ENCODE results near the gene CASZ1. TPM values are rescaled to one million over a fixed set of nuclear protein-coding genes. Genes with fewer than 3 reads are reported as not detected.

Gene CASZ1
- total and polyA plus RNA-seq, 10 of the 15 experiments (the other 5 are each of a cell fraction or from before 2014, with no cell fraction given) = 0.52 to 9.8 (median 3.7) TPM

DNA sequence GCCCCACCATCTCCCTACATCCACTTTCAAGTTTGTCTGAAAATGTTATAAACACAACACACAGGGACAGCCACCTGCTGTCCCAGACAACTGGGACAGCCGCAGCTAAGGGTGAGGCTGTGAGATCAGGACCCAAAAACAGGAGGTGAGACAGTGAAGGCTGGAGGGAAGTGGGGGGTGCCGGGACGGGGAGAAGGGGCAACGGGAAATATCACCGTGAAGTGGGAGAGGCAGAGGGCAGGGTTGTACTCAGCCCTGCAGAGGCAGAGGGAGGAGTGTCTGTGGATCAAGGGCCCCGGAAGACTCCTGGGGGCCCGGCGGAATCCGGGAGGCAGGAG lies 114.4 kb downstream of the CASZ1 start:
- BruUV-seq (replicated peaks) = no TSS peak
- no peaks in the 10 kb centered on the region for H3K4me1 ChIP-seq (ENCODE audit: control insufficient read depth, insufficient read depth, low read length)
- ChIA-PET POLR2A (no interaction called here), RAD21 (ENCODE audit: unreplicated experiment) (no interaction called here), CTCF (no interaction called here), SMC1A (ENCODE audit: uncharacterized antibody, unreplicated experiment) (no interaction called here)
- H4K20me1 ChIP-seq (ENCODE audit: control insufficient read depth, insufficient read depth) = peaks cover 6% of the 10 kb centered on the region
- no peaks in the 10 kb centered on the region for H3K79me2 ChIP-seq (ENCODE audit: control insufficient read depth, insufficient read depth, low read length)
- in situ Hi-C loops (cut with MboI) = no loop called here
- no peak overlapping the region for H3K27ac ChIP-seq (ENCODE audit: control insufficient read depth, insufficient read depth)
- H3K36me3 ChIP-seq (ENCODE audit: control insufficient read depth in 2 of 2, insufficient read depth in 2 of 2, low read length in 1 of 2) = no peaks in the 10 kb centered on the region; a peak in 1 of 4 replicates
- no peaks in the 10 kb centered on the region for H3K9me3 ChIP-seq (replicated peaks; ENCODE audit: control insufficient read depth, insufficient read depth, low read length)
- H3K4me3 ChIP-seq = no peak overlapping the region
- no peak overlapping the region for H3K4me2 ChIP-seq (ENCODE audit: control insufficient read depth, insufficient read depth)
- no peak for TF ChIP-seq E2F4 (IDR thresholded peaks at IDR 0.05; ENCODE audit: low read depth, low read length)
- no peak for TF ChIP-seq MXI1 (IDR thresholded peaks at IDR 0.05; ENCODE audit: low read depth, low read length)
- no peak for TF ChIP-seq GABPA (IDR thresholded peaks at IDR 0.05; ENCODE audit: low read depth)
- no peak for TF ChIP-seq KAT2A (conservative IDR thresholded peaks at IDR 0.05; ENCODE audit: control insufficient read depth, low read depth, low read length)
- TF ChIP-seq, protein P1, sequence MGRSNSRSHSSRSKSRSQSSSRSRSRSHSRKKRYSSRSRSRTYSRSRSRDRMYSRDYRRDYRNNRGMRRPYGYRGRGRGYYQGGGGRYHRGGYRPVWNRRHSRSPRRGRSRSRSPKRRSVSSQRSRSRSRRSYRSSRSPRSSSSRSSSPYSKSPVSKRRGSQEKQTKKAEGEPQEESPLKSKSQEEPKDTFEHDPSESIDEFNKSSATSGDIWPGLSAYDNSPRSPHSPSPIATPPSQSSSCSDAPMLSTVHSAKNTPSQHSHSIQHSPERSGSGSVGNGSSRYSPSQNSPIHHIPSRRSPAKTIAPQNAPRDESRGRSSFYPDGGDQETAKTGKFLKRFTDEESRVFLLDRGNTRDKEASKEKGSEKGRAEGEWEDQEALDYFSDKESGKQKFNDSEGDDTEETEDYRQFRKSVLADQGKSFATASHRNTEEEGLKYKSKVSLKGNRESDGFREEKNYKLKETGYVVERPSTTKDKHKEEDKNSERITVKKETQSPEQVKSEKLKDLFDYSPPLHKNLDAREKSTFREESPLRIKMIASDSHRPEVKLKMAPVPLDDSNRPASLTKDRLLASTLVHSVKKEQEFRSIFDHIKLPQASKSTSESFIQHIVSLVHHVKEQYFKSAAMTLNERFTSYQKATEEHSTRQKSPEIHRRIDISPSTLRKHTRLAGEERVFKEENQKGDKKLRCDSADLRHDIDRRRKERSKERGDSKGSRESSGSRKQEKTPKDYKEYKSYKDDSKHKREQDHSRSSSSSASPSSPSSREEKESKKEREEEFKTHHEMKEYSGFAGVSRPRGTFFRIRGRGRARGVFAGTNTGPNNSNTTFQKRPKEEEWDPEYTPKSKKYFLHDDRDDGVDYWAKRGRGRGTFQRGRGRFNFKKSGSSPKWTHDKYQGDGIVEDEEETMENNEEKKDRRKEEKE (IDR thresholded peaks at IDR 0.05) = no peak
- TF ChIP-seq NR2F1 (conservative IDR thresholded peaks at IDR 0.05) = no peak
- TF ChIP-seq, protein P2, sequence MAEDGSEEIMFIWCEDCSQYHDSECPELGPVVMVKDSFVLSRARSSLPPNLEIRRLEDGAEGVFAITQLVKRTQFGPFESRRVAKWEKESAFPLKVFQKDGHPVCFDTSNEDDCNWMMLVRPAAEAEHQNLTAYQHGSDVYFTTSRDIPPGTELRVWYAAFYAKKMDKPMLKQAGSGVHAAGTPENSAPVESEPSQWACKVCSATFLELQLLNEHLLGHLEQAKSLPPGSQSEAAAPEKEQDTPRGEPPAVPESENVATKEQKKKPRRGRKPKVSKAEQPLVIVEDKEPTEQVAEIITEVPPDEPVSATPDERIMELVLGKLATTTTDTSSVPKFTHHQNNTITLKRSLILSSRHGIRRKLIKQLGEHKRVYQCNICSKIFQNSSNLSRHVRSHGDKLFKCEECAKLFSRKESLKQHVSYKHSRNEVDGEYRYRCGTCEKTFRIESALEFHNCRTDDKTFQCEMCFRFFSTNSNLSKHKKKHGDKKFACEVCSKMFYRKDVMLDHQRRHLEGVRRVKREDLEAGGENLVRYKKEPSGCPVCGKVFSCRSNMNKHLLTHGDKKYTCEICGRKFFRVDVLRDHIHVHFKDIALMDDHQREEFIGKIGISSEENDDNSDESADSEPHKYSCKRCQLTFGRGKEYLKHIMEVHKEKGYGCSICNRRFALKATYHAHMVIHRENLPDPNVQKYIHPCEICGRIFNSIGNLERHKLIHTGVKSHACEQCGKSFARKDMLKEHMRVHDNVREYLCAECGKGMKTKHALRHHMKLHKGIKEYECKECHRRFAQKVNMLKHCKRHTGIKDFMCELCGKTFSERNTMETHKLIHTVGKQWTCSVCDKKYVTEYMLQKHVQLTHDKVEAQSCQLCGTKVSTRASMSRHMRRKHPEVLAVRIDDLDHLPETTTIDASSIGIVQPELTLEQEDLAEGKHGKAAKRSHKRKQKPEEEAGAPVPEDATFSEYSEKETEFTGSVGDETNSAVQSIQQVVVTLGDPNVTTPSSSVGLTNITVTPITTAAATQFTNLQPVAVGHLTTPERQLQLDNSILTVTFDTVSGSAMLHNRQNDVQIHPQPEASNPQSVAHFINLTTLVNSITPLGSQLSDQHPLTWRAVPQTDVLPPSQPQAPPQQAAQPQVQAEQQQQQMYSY (CRISPR knock-in tag; IDR thresholded peaks at IDR 0.05) = no peak
- H3K27me3 ChIP-seq (replicated peaks in 1 of 2; ENCODE audit: control insufficient read depth in 2 of 2, insufficient read depth in 2 of 2, low read length in 1 of 2) = no peaks in the 10 kb centered on the region
- DNase-seq (ENCODE audit: low read depth, low spot score) = no peak
- no peak overlapping the region for H2AFZ ChIP-seq (ENCODE audit: control insufficient read depth, low read depth, low read length)
- H3K9ac ChIP-seq (ENCODE audit: control insufficient read depth, insufficient read depth, low read length) = no peak overlapping the region
- intact Hi-C loops (cut with micrococcal nuclease; ENCODE audit: unreplicated experiment) = no loop called here
- 49% methylated on average over 9 of the region's 9 CpGs for WGBS (ENCODE audit: insufficient coverage, insufficient replicate concordance, low lambda C conversion rate, missing lambda C conversion rate)
- no peak for ATAC-seq
- FAIRE-seq = no peak
